Measurements from ENCODE around the gene AKAP6.
A peak's percentile ranks its signal among the peaks of the same experiment; 100 is the strongest.

The AKAP6 gene

GRCh38 chr14:32706721-32707519 lies 377.8 kb downstream of the AKAP6 start:
- DNase-seq (ENCODE audit: low read depth) = no peak
- in situ Hi-C loops (cut with HindIII; ENCODE audit: low sequenced_read_pairs) = loop anchor here (25.0 kb wide), 1 partner anchor 120 kb away; no protein-coding TSS in a partner anchor
- TF ChIP-seq CTCF (IDR thresholded peaks at IDR 0.05; ENCODE audit: low read depth, low read length, missing control alignments) = no peak
- H3K4me3 ChIP-seq (ENCODE audit: low read depth, low read length) = no peak overlapping the region

GRCh38 chr14:32707742-32708500 lies 378.8 kb downstream of the AKAP6 start:
- no peak for DNase-seq (ENCODE audit: low read depth)
- TF ChIP-seq CTCF (IDR thresholded peaks at IDR 0.05; ENCODE audit: low read depth, low read length, missing control alignments) = no peak
- no peak overlapping the region for H3K4me3 ChIP-seq (ENCODE audit: low read depth, low read length)
- in situ Hi-C loops (cut with HindIII; ENCODE audit: low sequenced_read_pairs) = loop anchor here (25.0 kb wide), 1 partner anchor 121 kb away; no protein-coding TSS in a partner anchor

- peak; percentile 95 for DNase-seq (ENCODE audit: low read depth)
- TF ChIP-seq CTCF (IDR thresholded peaks at IDR 0.05; ENCODE audit: low read depth, low read length, missing control alignments) = no peak
- H3K4me3 ChIP-seq (ENCODE audit: low read depth, low read length) = no peak overlapping the region
- in situ Hi-C loops (cut with HindIII; ENCODE audit: low sequenced_read_pairs) = loop anchor here (25.0 kb wide), 1 partner anchor 122 kb away; no protein-coding TSS in a partner anchor
These were observed 379.9 kb downstream of the AKAP6 start for GRCh38 chr14:32709027-32709426.

- no peak overlapping the region for H3K4me3 ChIP-seq (ENCODE audit: low read depth, low read length)
- no peak for TF ChIP-seq CTCF (IDR thresholded peaks at IDR 0.05; ENCODE audit: low read depth, low read length, missing control alignments)
- DNase-seq (ENCODE audit: low read depth) = no peak
- in situ Hi-C loops (cut with HindIII; ENCODE audit: low sequenced_read_pairs) = loop anchor here (10.0 to 25.0 kb wide), 2 partner anchors 115 to 123 kb away; no protein-coding TSS in a partner anchor
These were observed 381.2 kb downstream of the AKAP6 start for GRCh38 chr14:32710231-32710671.

- peak; percentile 42 for DNase-seq (ENCODE audit: low read depth)
- in situ Hi-C loops (cut with HindIII; ENCODE audit: low sequenced_read_pairs) = loop anchor here (10.0 to 25.0 kb wide), 2 partner anchors 114 to 124 kb away; no protein-coding TSS in a partner anchor
- peak; percentile 42 for TF ChIP-seq CTCF (IDR thresholded peaks at IDR 0.05; ENCODE audit: low read depth, low read length, missing control alignments)
These were observed 381.9 kb downstream of the AKAP6 start for GRCh38 chr14:32710731-32711680.

More at GRCh38 chr14:32710731-32711680, 381.9 kb downstream of the AKAP6 start:
- no peak overlapping the region for H3K4me3 ChIP-seq (ENCODE audit: low read depth, low read length)
